Amniotic stem cell (primary cell): Measurements from ENCODE around the gene ISG15.
"Not testable (repeated sequence)": the region's sequence is repeated elsewhere in the genome, so short reads cannot be mapped to it uniquely, and the experiment has no call there.

Experiments used
- DNase-seq: peaks from one replicate; lab custom pipeline; 2025; lab: John Stamatoyannopoulos, UW

ISG15 gene

GRCh38 chr1:1012736-1013104 lies 577 bp upstream of the ISG15 start:
- not testable (repeated sequence) for DNase-seq

GRCh38 chr1:1013922-1014648 lies 788 bp downstream of the ISG15 start:
- DNase-seq: no peak

GRCh38 chr1:1014799-1015681 lies 1.7 kb downstream of the ISG15 start:
- DNase-seq: no peak

- DNase-seq: not testable (repeated sequence)
These were observed 4.4 kb downstream of the ISG15 start for GRCh38 chr1:1017397-1018320.

GRCh38 chr1:1018321-1018685 lies 5.0 kb downstream of the ISG15 start:
- not testable (repeated sequence) for DNase-seq

GRCh38 chr1:1019122-1019999 lies 6.1 kb downstream of the ISG15 start:
- peak; percentile 69 for DNase-seq

GRCh38 chr1:1020000-1020404 lies 6.7 kb downstream of the ISG15 start, which contains the start of gene AGRN:
Gene AGRN (plus strand): TSS chr1:1020120. CDS start chr1:1020173, 53 bp downstream.
- DNase-seq: no peak

- no peak for DNase-seq
These were observed 7.2 kb downstream of the ISG15 start for GRCh38 chr1:1020415-1021009.

- peak; percentile 30 for DNase-seq
These were observed 8.0 kb downstream of the ISG15 start for GRCh38 chr1:1021010-1021919.

- DNase-seq: no peak
These were observed 8.6 kb downstream of the ISG15 start for GRCh38 chr1:1021920-1022259.

GRCh38 chr1:1022302-1023009 lies 9.2 kb downstream of the ISG15 start:
- no peak for DNase-seq

- DNase-seq: no peak
These were observed 10.4 kb downstream of the ISG15 start for GRCh38 chr1:1023700-1024099.

GRCh38 chr1:1024149-1024770 lies 11.0 kb downstream of the ISG15 start:
- DNase-seq: no peak

GRCh38 chr1:1024771-1025699 lies 11.7 kb downstream of the ISG15 start:
- no peak for DNase-seq

GRCh38 chr1:1025730-1026129 lies 12.4 kb downstream of the ISG15 start:
- DNase-seq: no peak

- no peak for DNase-seq
These were observed 13.5 kb downstream of the ISG15 start for GRCh38 chr1:1026599-1027413.

- no peak for DNase-seq
These were observed 14.5 kb downstream of the ISG15 start for GRCh38 chr1:1027791-1028190.
